Measurements from ENCODE around the gene IFITM10. TPM values are rescaled to one million over a fixed set of nuclear protein-coding genes. Genes with fewer than 3 reads are reported as not detected.

IFITM10 gene
- total and polyA plus RNA-seq, 7 experiments from 2014 or later: 1.4 to 16.0 (median 2.1) TPM; not detected in 2

DNA sequence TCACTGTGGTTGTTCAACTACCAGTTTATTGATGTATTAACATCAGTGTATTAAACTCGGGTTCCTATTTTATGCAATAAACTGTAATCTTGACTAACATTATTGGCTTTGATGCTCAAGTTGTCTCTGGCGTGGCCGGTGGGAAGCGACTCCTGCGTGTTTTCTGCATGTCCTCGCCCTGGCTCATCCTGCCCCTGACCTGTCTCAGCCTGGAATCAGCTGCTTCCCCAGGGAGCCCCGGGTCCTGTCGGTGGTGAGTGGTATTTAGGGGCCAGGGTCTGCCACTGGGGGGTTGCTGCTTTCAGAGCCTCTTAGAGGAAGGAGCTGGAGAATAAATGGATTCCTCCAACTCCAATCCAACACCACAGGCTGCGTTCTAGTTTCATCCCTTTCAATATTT lies 22.5 kb downstream of the IFITM10 start:
- no peaks in the 10 kb centered on the region for H3K36me3 Mint-ChIP-seq
- Histone ChIP-seq H3K9me3 (ENCODE audit: control insufficient read depth in 2 of 3, low read length in 3 of 3) (no peaks in the 10 kb centered on the region), H3K4me1 (ENCODE audit: control insufficient read depth in 2 of 2, insufficient read depth in 2 of 2, low read length in 2 of 2) (peaks cover 0 to 7% of the 10 kb centered on the region in 2 donors), H3K27ac (ENCODE audit: low read depth, low read length) (no peak overlapping the region), H3K27me3 (ENCODE audit: control insufficient read depth in 2 of 2, insufficient read depth in 2 of 2, low read length in 2 of 2) (peaks cover 0 to 4% of the 10 kb centered on the region in 2 donors), H3K4me3 (ENCODE audit: low read length) (no peak overlapping the region), H3K36me3 (ENCODE audit: control insufficient read depth in 2 of 3, insufficient read depth in 3 of 3, low read length in 3 of 3) (no peaks in the 10 kb centered on the region)
- intact Hi-C loops (cut with micrococcal nuclease): no loop called here
- no peak overlapping the region for H3K27ac Mint-ChIP-seq
- DNase-seq (no peak), ATAC-seq (no peak)
- H3K27me3 Mint-ChIP-seq: peaks cover 29 to 51% (median 36%) of the 10 kb centered on the region in 5 donors
- peaks cover 17 to 33% (median 19%) of the 10 kb centered on the region in 7 donors for H3K4me1 Mint-ChIP-seq
- H3K9me3 Mint-ChIP-seq: peaks cover 0 to 12% (median 0%) of the 10 kb centered on the region in 11 donors
- ChIA-PET CTCF (no interaction called here), POLR2A (interaction anchor here (1.0 kb wide), 1 partner anchor 21 kb away, joined by 3 read pairs; no protein-coding TSS in a partner anchor)
- no peak overlapping the region for H3K4me3 Mint-ChIP-seq

DNA sequence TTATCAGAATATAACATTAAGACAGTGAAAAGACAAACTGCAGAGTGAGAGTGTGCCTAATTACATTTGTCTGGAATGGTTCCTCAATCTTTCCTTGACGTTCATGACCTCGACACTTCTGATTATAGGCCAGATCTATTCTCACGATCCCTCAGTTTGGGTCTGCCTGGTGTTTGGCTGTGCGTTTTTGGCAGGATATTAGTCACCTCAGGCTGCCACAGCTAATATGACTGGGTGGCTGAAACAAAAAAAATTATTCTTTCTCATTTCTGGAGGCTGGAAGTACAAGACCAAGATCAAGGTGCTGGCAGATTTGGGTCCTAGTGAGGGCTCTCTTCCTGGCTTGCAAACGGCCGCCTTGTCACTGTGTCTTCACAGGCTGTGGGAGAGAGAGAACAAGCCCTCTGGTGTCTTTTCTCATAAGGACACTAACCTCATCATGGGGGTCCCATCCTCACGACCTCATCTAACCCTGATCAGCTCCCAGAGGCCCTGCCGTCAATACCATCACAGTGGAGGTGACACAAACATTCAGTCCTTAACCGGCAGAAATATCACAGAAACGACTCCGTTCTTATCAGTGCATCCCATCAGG lies 23.2 kb downstream of the IFITM10 start:
- Histone ChIP-seq H3K4me1 (ENCODE audit: control insufficient read depth in 2 of 2, insufficient read depth in 2 of 2, low read length in 2 of 2) (peaks cover 0 to 7% of the 10 kb centered on the region in 2 donors), H3K27me3 (ENCODE audit: control insufficient read depth in 2 of 2, insufficient read depth in 2 of 2, low read length in 2 of 2) (peaks cover 0 to 4% of the 10 kb centered on the region in 2 donors), H3K36me3 (ENCODE audit: control insufficient read depth in 2 of 3, insufficient read depth in 3 of 3, low read length in 3 of 3) (no peaks in the 10 kb centered on the region), H3K9me3 (ENCODE audit: control insufficient read depth in 2 of 3, low read length in 3 of 3) (no peaks in the 10 kb centered on the region), H3K4me3 (ENCODE audit: low read length) (no peak overlapping the region), H3K27ac (ENCODE audit: low read depth, low read length) (no peak overlapping the region)
- no peak overlapping the region for H3K27ac Mint-ChIP-seq
- peaks cover 16 to 30% (median 18%) of the 10 kb centered on the region in 7 donors for H3K4me1 Mint-ChIP-seq
- no peaks in the 10 kb centered on the region for H3K36me3 Mint-ChIP-seq
- ChIA-PET CTCF (no interaction called here), POLR2A (interaction anchor here (0.7 kb wide), 1 partner anchor 12 kb away, joined by 3 read pairs; no protein-coding TSS in a partner anchor)
- no peak overlapping the region for H3K4me3 Mint-ChIP-seq
- intact Hi-C loops (cut with micrococcal nuclease): no loop called here
- ATAC-seq (no peak), DNase-seq (no peak)
- peaks cover 30 to 51% (median 34%) of the 10 kb centered on the region in 5 donors for H3K27me3 Mint-ChIP-seq
- H3K9me3 Mint-ChIP-seq: peaks cover 0 to 12% (median 0%) of the 10 kb centered on the region in 11 donors

DNA sequence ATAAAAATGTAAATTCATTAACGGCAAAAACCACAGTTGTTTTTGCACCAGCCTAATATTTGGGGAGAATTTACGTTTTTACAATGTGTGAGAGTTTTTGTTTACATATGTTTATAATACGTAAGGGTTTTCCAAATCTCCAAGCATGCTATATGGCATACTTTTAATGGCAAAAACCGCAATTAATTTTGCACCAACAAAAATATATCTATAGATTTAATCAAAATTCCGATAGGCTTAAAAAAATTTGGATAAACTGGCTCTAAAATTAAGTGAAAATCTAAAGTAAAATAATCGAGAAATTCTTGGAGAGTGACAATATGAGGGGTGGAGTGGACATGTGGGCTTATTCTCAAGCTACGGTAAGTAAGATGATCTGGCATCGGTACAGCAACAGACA lies 30.6 kb downstream of the IFITM10 start:
- Mint-ChIP-seq H3K4me1 (peaks cover 0 to 2% (median 0%) of the 10 kb centered on the region in 7 donors), H3K9me3 (no peaks in the 10 kb centered on the region), H3K36me3 (no peaks in the 10 kb centered on the region), H3K27ac (no peak overlapping the region), H3K4me3 (no peak overlapping the region), H3K27me3 (peaks cover 0 to 8% (median 3%) of the 10 kb centered on the region in 5 donors)
- Histone ChIP-seq H3K27ac (ENCODE audit: low read depth, low read length) (no peak overlapping the region), H3K36me3 (ENCODE audit: control insufficient read depth in 2 of 3, insufficient read depth in 3 of 3, low read length in 3 of 3) (no peaks in the 10 kb centered on the region), H3K9me3 (ENCODE audit: control insufficient read depth in 2 of 3, low read length in 3 of 3) (no peaks in the 10 kb centered on the region), H3K27me3 (ENCODE audit: control insufficient read depth in 2 of 2, insufficient read depth in 2 of 2, low read length in 2 of 2) (no peaks in the 10 kb centered on the region), H3K4me3 (ENCODE audit: low read length) (no peak overlapping the region), H3K4me1 (ENCODE audit: control insufficient read depth in 2 of 2, insufficient read depth in 2 of 2, low read length in 2 of 2) (no peaks in the 10 kb centered on the region)
- no peak for DNase-seq
- no peak for ATAC-seq
- ChIA-PET POLR2A (no interaction called here), CTCF (no interaction called here)
- intact Hi-C loops (cut with micrococcal nuclease): no loop called here

DNA sequence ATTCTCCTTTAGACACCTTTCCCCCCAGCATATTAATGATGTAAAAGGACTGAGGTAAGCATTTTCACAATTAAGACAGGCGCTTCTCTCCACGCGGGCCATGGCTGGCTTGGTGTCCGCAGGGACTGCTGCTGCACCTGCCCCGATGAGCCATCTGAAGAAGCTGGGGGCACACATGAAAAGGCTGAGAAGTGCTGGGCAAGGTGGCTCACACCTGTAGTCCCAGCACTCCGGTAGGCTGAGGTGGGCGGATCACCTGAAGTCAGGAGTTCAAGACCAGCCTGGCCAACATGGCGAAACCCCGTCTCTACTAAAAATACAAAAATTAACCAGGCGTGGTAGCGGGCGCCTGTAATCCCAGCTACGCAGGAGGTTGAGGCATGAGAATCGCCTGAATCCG lies 32.1 kb downstream of the IFITM10 start:
- Histone ChIP-seq H3K27me3 (ENCODE audit: control insufficient read depth in 2 of 2, insufficient read depth in 2 of 2, low read length in 2 of 2) (no peaks in the 10 kb centered on the region), H3K4me1 (ENCODE audit: control insufficient read depth in 2 of 2, insufficient read depth in 2 of 2, low read length in 2 of 2) (no peaks in the 10 kb centered on the region), H3K36me3 (ENCODE audit: control insufficient read depth in 2 of 3, insufficient read depth in 3 of 3, low read length in 3 of 3) (no peaks in the 10 kb centered on the region), H3K27ac (ENCODE audit: low read depth, low read length) (no peak overlapping the region), H3K9me3 (ENCODE audit: control insufficient read depth in 2 of 3, low read length in 3 of 3) (no peaks in the 10 kb centered on the region), H3K4me3 (ENCODE audit: low read length) (no peak overlapping the region)
- CTCF ChIA-PET: interaction anchor here (0.9 kb wide), 1 partner anchor 19 kb away, joined by 3 read pairs; no protein-coding TSS in a partner anchor
- Mint-ChIP-seq H3K4me3 (no peak overlapping the region), H3K27me3 (peaks cover 0 to 8% (median 0%) of the 10 kb centered on the region in 5 donors), H3K4me1 (peaks cover 0 to 2% (median 0%) of the 10 kb centered on the region in 7 donors), H3K9me3 (peaks cover 0 to 2% (median 0%) of the 10 kb centered on the region in 11 donors), H3K36me3 (no peaks in the 10 kb centered on the region), H3K27ac (no peak overlapping the region)
- DNase-seq (no peak), ATAC-seq (no peak)
- intact Hi-C loops (cut with micrococcal nuclease): no loop called here
- POLR2A ChIA-PET: no interaction called here

DNA sequence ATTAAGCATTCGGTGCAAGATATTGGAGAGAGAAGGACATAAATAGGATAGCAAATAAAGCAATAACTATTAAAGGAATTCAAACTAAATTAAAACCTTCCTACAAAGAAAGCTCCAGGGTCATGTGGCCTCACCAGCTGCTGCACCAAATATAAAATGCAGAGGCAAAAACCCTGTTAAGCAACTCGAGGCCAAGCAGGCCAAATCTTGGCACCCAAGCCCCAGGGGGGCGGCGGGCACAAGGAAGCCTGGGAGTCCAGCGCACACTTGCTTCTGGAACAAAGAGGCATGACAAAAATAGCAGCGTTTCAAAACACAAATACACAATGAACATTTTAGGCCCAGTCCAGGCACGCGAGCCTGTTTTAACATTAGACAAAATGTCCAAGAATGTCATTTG lies 32.6 kb downstream of the IFITM10 start:
- no peak for DNase-seq
- Mint-ChIP-seq H3K27me3 (peaks cover 0 to 7% (median 0%) of the 10 kb centered on the region in 5 donors), H3K4me3 (no peak overlapping the region), H3K4me1 (no peaks in the 10 kb centered on the region), H3K36me3 (no peaks in the 10 kb centered on the region), H3K27ac (no peak overlapping the region), H3K9me3 (peaks cover 0 to 2% (median 0%) of the 10 kb centered on the region in 11 donors)
- Histone ChIP-seq H3K27me3 (ENCODE audit: control insufficient read depth in 2 of 2, insufficient read depth in 2 of 2, low read length in 2 of 2) (no peaks in the 10 kb centered on the region), H3K4me3 (ENCODE audit: low read length) (no peak overlapping the region), H3K4me1 (ENCODE audit: control insufficient read depth in 2 of 2, insufficient read depth in 2 of 2, low read length in 2 of 2) (no peaks in the 10 kb centered on the region), H3K36me3 (ENCODE audit: control insufficient read depth in 2 of 3, insufficient read depth in 3 of 3, low read length in 3 of 3) (no peaks in the 10 kb centered on the region), H3K27ac (ENCODE audit: low read depth, low read length) (no peak overlapping the region), H3K9me3 (ENCODE audit: control insufficient read depth in 2 of 3, low read length in 3 of 3) (no peaks in the 10 kb centered on the region)
- ChIA-PET POLR2A (no interaction called here), CTCF (interaction anchor here (0.6 kb wide), 1 partner anchor 1239 kb away, joined by 3 read pairs; no protein-coding TSS in a partner anchor)
- intact Hi-C loops (cut with micrococcal nuclease): no loop called here
- ATAC-seq: no peak

DNA sequence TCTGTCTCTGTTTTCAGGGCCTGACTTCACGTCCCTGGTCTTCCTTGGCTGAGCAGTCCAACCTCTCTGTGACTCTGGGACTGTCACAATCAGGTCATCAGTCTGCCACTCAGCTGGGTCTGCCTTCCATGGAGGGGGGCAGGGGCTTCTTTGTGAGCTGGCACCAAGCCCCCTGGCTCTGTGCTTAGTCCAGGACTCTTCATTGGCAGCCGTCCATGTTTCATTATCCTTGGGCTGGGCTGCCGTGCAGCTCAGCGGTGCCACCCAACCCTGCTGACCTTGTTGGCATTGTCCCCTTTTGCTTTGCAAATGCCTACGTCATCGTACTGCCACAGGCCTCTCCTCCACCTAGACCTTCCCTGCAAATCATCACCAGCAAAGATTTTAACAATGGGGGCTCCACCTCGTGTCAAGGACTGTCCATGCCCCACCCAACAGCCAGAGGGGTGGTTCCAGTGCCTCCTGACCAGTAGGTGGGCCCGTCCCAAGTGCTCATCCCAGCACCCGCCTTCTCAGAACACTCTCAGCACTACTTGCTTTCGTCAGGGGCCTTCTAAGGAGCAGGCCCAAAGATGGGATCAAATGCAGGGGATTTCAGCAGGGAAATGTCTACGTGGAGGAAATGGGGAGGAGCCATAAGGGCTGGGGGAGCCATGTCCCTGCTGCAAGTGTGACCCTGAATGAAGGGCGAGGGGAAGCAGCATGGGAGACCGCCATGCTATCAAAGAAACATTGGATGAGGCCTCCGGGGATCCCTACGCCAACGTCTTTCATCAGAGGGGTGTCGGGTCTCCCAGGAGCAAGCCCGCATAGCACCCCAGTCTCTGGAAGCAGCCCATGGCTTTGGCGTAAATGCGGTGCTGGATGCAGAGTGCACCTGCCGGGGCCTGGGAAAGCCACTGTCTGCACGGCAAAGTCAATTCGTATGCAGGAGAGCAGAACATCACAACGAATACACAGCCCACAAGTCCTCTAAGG lies 35.2 kb downstream of the IFITM10 start:
- Mint-ChIP-seq H3K36me3 (no peaks in the 10 kb centered on the region), H3K4me1 (peaks cover 0 to 3% (median 0%) of the 10 kb centered on the region in 7 donors), H3K4me3 (peak overlapping the region in 1 of 10 donors; percentile 26), H3K27ac (no peak overlapping the region), H3K27me3 (peaks cover 0 to 7% (median 0%) of the 10 kb centered on the region in 5 donors), H3K9me3 (peaks cover 0 to 2% (median 0%) of the 10 kb centered on the region in 11 donors)
- ChIA-PET CTCF (no interaction called here), POLR2A (no interaction called here)
- H3K27ac ChIP-seq (ENCODE audit: low read depth, low read length): no peak overlapping the region
- intact Hi-C loops (cut with micrococcal nuclease): no loop called here
- DNase-seq (no peak), ATAC-seq (no peak)
- no peaks in the 10 kb centered on the region for H3K36me3 ChIP-seq (ENCODE audit: control insufficient read depth in 2 of 3, insufficient read depth in 3 of 3, low read length in 3 of 3)
- no peaks in the 10 kb centered on the region for H3K27me3 ChIP-seq (ENCODE audit: control insufficient read depth in 2 of 2, insufficient read depth in 2 of 2, low read length in 2 of 2)
- H3K4me1 ChIP-seq (ENCODE audit: control insufficient read depth in 2 of 2, insufficient read depth in 2 of 2, low read length in 2 of 2): no peaks in the 10 kb centered on the region
- H3K9me3 ChIP-seq (ENCODE audit: control insufficient read depth in 2 of 3, low read length in 3 of 3): no peaks in the 10 kb centered on the region
- no peak overlapping the region for H3K4me3 ChIP-seq (ENCODE audit: low read length)

Measured in naive thymus-derived CD4-positive, alpha-beta T cell (primary cell).